GM19467 (cell line): Measurements from ENCODE around the gene CENPU.
"Not testable (repeated sequence)": the region's sequence is repeated elsewhere in the genome, so short reads cannot be mapped to it uniquely, and the experiment has no call there.

Experiments used
- ATAC-seq: cut with Tn5 transposase; IDR thresholded peaks from one replicate; pipeline ENCODE4 v1.9.1; 2021; ENCODE audit warnings: mild to moderate bottlenecking, moderate library complexity; ENCODE audit not compliant: unreplicated experiment

Gene CENPU

DNA sequence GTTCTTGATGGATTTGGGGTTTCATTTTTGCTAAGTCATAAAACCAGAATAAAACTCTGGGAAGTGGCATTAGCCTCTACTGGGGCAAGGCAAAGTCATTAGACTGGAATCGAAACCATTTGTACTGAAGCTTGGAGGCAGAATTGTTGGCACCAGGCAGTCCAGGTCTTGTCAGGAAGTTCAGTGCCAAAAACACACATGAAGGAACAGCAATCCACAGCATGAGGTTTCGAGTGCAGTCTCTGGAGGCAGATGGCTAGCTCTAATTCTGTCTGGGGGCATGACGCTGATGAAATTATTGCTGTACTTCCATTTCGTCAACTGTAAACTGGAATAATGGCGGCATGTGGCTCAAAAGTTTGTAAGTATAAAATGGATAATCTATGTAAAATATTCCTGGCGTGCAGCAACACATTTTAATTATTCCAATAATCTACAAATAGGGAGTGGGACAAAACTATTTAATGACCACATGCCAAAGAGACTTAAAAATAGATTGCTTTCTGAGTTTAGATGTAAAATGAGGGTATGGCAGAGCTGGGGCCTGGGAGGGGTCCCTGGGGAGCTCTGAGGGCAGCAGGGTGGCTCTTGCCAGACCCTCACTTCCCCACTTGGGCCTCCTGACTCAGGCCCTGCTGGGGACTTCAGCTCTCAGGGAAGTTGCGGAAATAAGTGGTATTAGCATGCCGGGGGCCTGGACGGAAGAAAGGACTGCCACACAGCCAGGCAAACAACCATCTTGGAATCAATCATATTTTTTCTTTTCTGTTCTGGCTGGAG lies 18.8 kb upstream of the CENPU start:
- no peak for ATAC-seq

DNA sequence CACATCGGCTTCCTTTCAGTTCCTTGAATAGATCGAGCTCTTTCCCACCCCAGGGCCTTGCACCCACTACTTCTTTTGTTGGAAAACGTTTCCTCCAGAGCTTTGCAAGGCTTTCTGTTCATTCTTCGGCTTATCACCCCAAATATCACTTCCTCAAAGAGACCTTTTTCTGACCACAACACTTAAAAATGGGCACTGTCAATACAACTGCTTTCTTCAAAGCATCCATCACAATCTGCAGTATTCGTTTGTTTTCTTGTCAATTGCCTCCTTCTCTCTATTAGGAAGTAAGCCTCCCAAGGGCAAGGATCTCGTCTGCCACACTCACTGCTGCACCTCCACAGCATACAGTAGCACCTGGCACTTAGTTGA lies 17.7 kb upstream of the CENPU start:
- ATAC-seq, result no peak

DNA sequence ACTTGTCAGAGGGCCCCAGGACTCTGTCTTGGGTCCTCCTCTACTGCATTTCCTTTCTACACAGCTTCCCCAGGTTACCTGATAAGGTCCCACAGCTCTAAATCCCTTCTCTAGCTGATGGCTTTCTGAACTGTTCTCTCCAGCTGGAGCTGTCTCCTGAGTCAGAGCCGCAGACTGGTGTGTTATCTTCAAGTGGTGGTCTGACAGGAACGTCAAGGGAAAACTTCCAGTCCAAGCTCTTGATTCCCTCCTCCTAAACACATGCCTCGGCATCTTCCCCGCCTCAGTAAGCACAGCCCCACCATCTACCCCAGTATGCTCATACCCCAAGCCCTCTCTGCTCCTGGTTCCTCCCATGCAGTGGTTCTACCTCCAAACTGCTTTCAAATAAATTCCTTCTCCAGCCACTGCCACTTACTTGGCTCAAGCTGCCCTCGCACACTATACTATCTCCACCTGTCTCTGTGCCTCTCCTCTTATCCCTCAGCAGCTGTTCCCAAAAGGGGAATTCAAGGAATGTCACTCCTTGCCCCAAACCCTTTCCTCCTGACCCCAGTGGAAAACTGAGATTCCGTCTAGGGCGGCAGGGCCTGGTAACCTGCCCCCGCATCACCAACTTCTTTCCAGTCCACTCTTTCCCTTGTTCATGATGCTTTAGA lies 17.2 kb upstream of the CENPU start:
- no peak for ATAC-seq

DNA sequence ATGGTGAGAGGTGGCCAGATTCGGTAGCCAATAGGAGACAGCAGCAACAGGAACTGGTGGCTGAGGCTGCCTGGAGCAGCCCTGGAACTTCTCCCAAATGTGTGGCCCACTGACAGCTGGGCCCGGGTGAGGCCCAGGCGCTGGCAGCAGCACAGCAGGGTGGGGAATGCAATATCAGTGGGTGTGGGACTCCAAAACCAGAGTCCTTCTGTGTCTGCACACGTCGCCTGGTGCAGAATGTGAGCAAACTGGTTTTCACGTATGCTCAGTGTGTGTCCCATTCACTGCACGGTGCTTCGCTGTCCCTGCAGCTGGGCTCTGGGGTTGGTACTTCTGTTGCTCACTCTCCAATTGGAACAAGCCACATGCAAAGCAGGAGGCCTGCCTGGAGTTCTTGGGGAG lies 14.4 kb upstream of the CENPU start:
- no peak for ATAC-seq

DNA sequence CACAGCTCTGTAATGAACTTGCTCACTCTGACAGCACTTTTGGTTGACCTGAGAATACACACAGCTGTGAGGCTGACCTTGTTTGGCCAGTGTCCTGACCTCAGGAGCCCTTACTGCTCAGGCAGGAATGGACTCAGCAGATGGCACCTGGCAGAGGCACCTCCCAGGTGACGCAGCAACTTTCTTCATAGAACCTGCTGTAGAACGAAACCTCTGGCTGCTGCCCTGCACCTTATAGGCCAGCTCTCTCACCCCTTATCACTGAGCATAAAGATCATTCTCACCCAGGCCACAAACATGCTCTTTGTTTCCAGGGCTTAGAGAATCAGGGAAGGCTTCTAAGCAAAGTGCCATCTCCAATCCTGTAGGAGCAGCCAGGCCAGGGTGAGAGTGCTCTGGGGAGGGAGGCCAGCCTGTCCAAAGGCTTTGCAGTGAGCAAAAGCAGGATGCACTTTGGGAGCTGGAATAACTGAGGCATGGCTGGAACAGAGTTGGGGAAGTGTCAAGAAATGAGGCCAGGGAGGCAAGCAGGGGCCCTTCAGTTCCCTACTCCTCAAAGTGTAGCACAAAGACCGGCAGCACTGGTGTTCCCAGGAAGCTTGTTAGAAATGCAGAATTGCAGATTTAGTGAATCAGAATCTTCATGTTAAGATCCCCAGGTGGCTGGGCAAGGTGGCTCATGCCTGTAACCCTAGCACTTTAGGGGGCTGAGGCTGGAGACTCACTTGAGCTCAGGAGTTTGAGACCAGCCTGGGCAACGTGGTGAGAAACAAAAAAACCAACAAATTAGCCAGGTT lies 13.3 kb upstream of the CENPU start:
- ATAC-seq, result no peak

DNA sequence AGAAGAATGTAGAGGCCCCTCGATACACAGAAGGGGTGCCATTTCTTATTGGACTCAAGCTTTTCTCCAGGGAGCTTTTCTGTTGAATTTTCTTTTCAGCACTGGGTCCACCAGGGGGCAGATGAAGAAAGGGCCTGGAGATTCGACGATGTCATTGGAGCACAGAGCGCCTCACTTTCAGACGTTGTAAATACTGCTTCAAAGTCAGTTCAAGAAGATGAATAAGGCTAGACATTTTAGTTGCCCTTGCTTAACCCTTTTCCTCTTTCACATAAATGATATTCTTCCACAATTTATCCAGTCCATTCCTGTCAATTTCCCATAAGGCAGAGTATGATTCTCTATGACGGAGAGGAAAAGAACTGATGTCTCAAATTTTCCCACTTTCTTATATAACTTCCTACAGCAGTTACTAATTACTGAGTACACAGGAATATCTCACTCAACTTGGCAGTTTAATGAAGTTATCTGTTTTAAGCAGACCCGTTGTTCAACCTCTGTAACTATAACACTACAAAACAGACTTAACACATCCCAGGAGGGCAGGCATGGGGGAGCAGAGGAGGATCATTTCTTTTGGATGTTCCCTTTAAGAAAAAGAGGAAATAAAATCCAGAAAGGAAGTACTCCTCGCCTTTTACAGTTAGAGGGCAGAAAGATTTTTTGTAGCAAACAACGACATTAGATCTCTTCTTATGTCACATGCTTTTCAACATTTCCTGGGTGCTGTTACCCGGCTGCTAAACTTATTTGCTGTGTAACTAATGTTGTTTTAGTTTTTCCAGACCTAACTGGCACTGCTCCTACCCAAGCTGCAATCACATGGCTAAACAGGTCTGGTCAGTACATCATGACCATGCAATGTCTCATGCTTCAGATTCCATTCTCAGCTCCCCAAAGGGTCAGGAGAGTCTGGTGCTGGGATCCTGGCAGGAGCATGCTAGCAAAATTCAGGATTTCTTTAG lies 12.2 kb upstream of the CENPU start:
- no peak for ATAC-seq

- no peak for ATAC-seq
Observed at GRCh38 chr4:184744236-184744635, 10.3 kb upstream of the CENPU start.

DNA sequence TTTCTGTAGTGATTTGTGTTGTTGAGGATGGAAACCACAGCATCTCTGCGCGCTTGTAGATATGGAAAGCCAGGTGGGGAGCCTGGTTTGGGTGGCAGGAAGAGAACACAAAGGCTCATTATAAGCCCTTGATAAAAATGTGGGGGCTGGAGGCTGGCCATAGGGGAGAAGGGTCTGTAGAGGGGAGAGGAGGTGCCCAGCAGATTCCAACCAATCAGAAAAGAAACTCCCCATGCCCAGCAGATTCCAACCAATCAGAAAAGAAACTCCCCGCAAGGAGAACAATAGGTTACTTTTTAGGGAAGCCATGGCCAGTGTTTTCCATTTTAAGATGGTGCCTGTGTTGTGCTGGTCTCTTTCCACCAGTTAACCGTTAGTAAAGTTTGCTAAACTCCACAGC lies 9.8 kb upstream of the CENPU start:
- no peak for ATAC-seq

DNA sequence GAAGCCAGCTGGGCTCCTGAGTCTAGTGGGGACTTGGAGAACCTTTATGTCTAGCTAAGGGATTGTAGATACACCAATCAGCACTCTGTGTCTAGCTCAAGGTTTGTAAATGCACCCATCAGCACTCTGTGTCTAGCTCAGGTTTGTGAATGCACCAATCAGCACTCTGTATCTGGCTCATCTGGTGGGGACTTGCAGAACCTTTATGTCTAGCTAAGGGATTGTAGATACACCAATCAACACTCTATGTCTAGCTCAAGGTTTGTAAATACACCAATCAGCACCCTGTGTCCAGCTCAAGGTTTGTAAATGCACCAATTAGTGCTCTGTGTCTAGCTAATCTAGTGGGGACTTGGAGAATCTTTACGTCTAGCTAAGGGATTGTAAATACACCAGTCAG lies 7.8 kb upstream of the CENPU start:
- not testable (repeated sequence) for ATAC-seq

DNA sequence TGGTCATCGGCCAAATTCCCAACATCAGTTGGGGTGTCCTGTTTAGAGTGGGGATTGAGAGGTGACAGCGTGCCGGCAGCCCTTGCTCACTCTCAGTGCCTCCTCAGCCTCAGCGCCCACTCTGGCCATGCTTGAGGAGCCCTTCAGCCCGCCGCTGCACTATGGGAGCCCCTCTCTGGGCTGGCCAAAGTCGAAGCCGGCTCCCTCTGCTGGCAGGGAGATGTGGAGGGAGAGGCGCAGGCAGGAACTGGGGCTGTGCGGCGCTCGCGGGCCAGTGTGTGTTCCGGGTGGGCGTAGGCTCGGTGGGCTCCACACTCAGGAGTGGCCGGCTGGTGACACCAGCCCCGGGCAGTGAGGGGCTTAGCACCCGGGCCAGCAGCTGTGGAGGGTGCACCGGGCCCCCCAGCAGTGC lies 7.1 kb upstream of the CENPU start:
- ATAC-seq, result no peak

- not testable (repeated sequence) for ATAC-seq
Observed at GRCh38 chr4:184739575-184739974, 5.7 kb upstream of the CENPU start.

DNA sequence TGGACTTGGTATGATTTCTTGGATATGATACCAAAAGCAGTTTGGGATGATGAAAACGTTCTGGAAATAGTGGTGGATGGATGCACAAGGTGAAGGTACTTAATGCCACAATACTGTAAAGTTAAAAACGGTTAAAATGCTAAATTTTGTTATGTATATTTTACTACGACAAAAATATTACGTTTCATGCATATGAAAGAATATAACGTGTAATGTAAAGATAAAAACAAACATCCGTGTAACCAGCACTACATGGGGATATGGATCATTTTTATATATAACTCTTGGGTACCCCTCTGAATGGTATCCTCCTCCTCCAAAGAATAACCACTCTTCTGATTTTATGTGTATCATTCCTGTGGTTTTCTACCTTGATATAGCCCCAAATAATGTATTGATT lies 862 bp upstream of the CENPU start:
- no peak for ATAC-seq

- ATAC-seq, result no peak
Observed at GRCh38 chr4:184732126-184732525, 1.8 kb downstream of the CENPU start.

DNA sequence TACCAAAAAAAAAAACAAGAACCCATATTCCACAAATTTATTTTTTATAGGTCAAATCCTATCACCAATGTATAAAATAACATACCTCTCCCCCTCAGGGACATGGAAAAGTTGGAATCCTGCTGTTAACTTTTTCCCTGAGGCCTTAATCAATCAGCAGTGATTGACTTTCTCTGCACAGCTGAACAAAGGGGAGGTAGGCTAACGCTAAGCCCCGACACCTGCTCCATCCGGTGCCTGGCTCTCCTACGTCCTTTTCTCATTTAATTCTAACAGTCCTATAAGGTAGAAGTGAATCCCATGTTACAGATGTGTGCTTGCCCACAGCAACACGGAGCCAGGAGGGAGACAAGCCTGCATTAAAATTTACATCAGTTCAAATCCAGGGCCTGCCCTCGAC lies 2.8 kb downstream of the CENPU start:
- ATAC-seq, result no peak

- ATAC-seq, result no peak
Observed at GRCh38 chr4:184729946-184730345, 4.0 kb downstream of the CENPU start.

DNA sequence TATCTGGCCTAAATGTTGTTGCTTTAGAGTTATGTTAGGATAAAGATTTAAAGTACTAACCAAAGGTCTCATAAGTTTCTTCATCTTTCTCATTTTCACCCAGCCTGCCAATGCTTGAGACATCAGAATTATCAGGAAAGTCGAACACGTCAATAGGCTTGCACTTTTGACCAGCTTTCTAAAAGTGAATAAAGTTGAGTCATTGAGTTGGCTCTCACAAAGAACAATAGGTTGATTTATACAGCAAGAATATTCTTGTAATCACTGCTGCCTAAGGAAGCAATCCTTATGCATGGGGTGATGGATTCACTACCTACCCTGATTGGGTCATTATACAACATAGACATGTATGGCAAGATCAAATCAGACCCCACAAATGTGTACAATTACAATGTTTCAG lies 5.0 kb downstream of the CENPU start:
- ATAC-seq, result no peak

DNA sequence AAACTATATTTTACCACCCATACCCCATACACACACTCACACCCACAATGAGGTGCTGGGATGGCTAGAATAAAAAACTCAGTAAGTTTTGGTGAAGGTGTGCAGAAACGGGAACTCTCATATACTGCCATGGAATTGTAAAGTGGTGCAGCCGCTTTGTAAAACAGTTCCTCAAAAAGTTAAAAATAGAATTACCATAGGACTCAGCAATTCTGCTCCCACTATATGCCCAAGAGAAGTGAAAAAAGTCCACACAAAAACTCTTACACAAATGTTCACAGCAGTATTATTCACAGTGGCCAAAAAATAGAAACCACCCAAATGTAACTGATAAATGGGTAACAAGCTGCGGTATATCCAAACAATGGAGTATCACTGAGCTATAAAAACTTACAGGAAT lies 6.5 kb downstream of the CENPU start:
- ATAC-seq, result no peak

GRCh38 chr4:184722798-184723197 lies 11.1 kb downstream of the CENPU start:
- ATAC-seq, result no peak

- no peak for ATAC-seq
Observed at GRCh38 chr4:184721254-184721653, 12.6 kb downstream of the CENPU start.

- no peak for ATAC-seq
Observed at GRCh38 chr4:184719407-184719806, 14.5 kb downstream of the CENPU start.

DNA sequence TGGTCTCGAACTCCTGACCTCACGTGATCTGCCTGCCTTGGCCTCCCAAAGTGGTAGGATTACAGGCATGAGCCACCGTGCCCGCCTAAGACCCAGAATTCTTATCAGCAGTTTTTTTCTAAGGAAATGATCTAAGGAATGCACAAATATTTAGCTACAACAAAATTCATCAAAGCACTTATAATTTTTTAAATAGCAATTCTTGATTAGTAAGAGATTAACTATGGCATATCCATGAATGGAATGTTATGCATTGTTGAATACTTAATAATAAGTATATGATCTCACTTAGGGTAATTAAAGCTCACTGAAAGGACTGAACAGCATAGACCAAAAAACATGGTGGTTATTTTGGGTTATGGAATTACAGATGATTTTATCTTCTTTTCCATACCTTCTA lies 18.4 kb downstream of the CENPU start:
- no peak for ATAC-seq
